GM12878 (cell line): ENCODE measurements around the gene RGS16. TPM values are rescaled to one million over a fixed set of nuclear protein-coding genes. Genes with fewer than 3 reads are reported as not detected.

ENCODE experiments used
- BMI1 ChIP-seq: fragments of 450-650 bp; IDR thresholded peaks from 2 replicates; pipeline ENCODE4 v1.6.1; 2016; ENCODE audit warnings: mild to moderate bottlenecking, moderate library complexity, borderline replicate concordance
- BRCA1 ChIP-seq: IDR thresholded peaks from 2 replicates; pipeline ENCODE4 v1.6.1; 2011; ENCODE audit warnings: low read depth, low read length, improper control_type of control experiment
- CHD2 ChIP-seq: IDR thresholded peaks from 2 replicates; pipeline ENCODE4 v1.6.1; 2011; ENCODE audit warnings: low read depth, low read length, improper control_type of control experiment, borderline replicate concordance
- EED ChIP-seq: sonication (generic); IDR thresholded peaks from 2 replicates; pipeline ENCODE4 v1.6.1; 2016; ENCODE audit warnings: antibody characterized with exemption, low read depth
- EP300 ChIP-seq, 2 experiments: fragments of 150-350 bp in 1 of 2; IDR thresholded peaks; 2 replicates each; pipeline ENCODE4 v1.6.1; 2011 to 2012; ENCODE audit warnings: low read depth in 2 of 2, low read length in 2 of 2, borderline replicate concordance in 1 of 2, improper control_type of control experiment in 1 of 2, inconsistent platforms in 1 of 2; ENCODE audit not compliant: control insufficient read depth in 1 of 2
- JUNB ChIP-seq: IDR thresholded peaks from 2 replicates; pipeline ENCODE4 v1.6.1; 2016; ENCODE audit warnings: antibody characterized with exemption, mild to moderate bottlenecking
- MYB ChIP-seq: fragments of 150-350 bp; IDR thresholded peaks from 2 replicates; pipeline ENCODE4 v1.6.1; 2014; ENCODE audit warnings: mild to moderate bottlenecking, low read depth, low read length, borderline replicate concordance
- NFIC ChIP-seq: IDR thresholded peaks from 2 replicates; pipeline ENCODE4 v1.6.1; 2012; ENCODE audit warnings: low read depth, mild to moderate bottlenecking, inconsistent platforms, low read length, moderate library complexity
- NFXL1 ChIP-seq: fragments of 450-650 bp; IDR thresholded peaks from 2 replicates; pipeline ENCODE4 v1.6.1; 2017; ENCODE audit warnings: antibody characterized with exemption, mild to moderate bottlenecking, borderline replicate concordance
- NKRF ChIP-seq: fragments of 450-650 bp; conservative IDR thresholded peaks from 2 replicates; pipeline ENCODE4 v1.6.1; 2017; ENCODE audit warnings: mild to moderate bottlenecking, moderate library complexity
- RELA ChIP-seq: fragments of 450-650 bp; IDR thresholded peaks from 2 replicates; pipeline ENCODE4 v1.8.0; 2014; ENCODE audit warnings: borderline replicate concordance; ENCODE audit not compliant: partially characterized antibody
- polyA plus RNA-seq, 11 experiments: library from polyadenylated mRNA; depleted of rRNA in 4 of 11; unstranded in 6 of 11; stranded (reverse) in 5 of 11; fragments of >200 nt; fragmentation: Nextera tagmentation in 4 of 11; fragmentation: Illumina TruSeq in 1 of 11; extraction: Ambion mirVana in 4 of 11; extraction: Trizol in 1 of 11; gene quantifications; 1 replicate in 1 of 11; 2 replicates in 10 of 11; pipeline versions ENCODE4 v1.2.1 to v1.2.3, GENCODE V29; 2011 to 2016; ENCODE audit warnings: inconsistent platforms in 2 of 11, missing spikeins in 2 of 11, low read depth in 1 of 11
- total RNA-seq, 4 experiments: library from RNA; depleted of rRNA in 3 of 4; stranded (reverse); fragments of >200 nt in 3 of 4; fragmentation: Illumina TruSeq in 1 of 4; extraction: Trizol in 1 of 4; gene quantifications; 2 replicates each; pipeline versions ENCODE4 v1.2.1 to v1.2.3, GENCODE V29; 2013 to 2021
- TF ChIP-seq, protein P1 (sequence below): IDR thresholded peaks from 2 replicates; pipeline ENCODE4 v1.6.1; 2011; ENCODE audit warnings: mild to moderate bottlenecking, low read depth, low read length, moderate library complexity; ENCODE audit not compliant: insufficient replicate concordance
- TF ChIP-seq, protein P2 (sequence below): fragments of 450-650 bp; formaldehyde crosslinking; IDR thresholded peaks from 2 replicates; pipeline ENCODE4 v1.4.0; 2022; ENCODE audit warnings: mild to moderate bottlenecking, moderate library complexity
- TF ChIP-seq, protein P3 (sequence below): IDR thresholded peaks from 2 replicates; pipeline ENCODE4 v1.6.1; 2012; ENCODE audit warnings: low read length, inconsistent platforms
- TF ChIP-seq, protein P4 (sequence below): IDR thresholded peaks from 2 replicates; pipeline ENCODE4 v1.6.1; 2012; ENCODE audit warnings: low read depth, low read length, improper control_type of control experiment
- TF ChIP-seq, protein P5 (sequence below): IDR thresholded peaks from 2 replicates; pipeline ENCODE4 v1.6.1; 2012; ENCODE audit warnings: low read depth, low read length, improper control_type of control experiment
- TF ChIP-seq, protein P6 (sequence below): IDR thresholded peaks from 2 replicates; pipeline ENCODE4 v1.6.1; 2011; ENCODE audit warnings: low read depth, low read length, improper control_type of control experiment, borderline replicate concordance

Gene RGS16
- total and polyA plus RNA-seq, 10 of the 15 experiments (the other 5 are each of a cell fraction or from before 2014, with no cell fraction given), result 16.4 to 58.2 (median 44.6) TPM

GRCh38 chr1:182588500-182589396 is 15.4 kb downstream of the RGS16 start, which contains the start of gene RNASEL (continued):
- TF ChIP-seq, protein P1, sequence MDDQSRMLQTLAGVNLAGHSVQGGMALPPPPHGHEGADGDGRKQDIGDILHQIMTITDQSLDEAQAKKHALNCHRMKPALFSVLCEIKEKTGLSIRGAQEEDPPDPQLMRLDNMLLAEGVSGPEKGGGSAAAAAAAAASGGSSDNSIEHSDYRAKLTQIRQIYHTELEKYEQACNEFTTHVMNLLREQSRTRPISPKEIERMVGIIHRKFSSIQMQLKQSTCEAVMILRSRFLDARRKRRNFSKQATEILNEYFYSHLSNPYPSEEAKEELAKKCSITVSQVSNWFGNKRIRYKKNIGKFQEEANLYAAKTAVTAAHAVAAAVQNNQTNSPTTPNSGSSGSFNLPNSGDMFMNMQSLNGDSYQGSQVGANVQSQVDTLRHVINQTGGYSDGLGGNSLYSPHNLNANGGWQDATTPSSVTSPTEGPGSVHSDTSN, result peak; percentile 65
- TF ChIP-seq RELA (peak; percentile 21), JUNB (no peak), NFIC (no peak), NFXL1 (no peak), NKRF (no peak), CHD2 (no peak), EP300 (IDR thresholded peaks at IDR 0.05; ENCODE audit: borderline replicate concordance in 1 of 2, control insufficient read depth in 1 of 2, low read depth in 2 of 2, low read length in 2 of 2) (no peak), BRCA1 (no peak), MYB (no peak), EED (no peak; the same call in 1 of the 2 replicates), BMI1 (no peak)
- TF ChIP-seq, protein P2, sequence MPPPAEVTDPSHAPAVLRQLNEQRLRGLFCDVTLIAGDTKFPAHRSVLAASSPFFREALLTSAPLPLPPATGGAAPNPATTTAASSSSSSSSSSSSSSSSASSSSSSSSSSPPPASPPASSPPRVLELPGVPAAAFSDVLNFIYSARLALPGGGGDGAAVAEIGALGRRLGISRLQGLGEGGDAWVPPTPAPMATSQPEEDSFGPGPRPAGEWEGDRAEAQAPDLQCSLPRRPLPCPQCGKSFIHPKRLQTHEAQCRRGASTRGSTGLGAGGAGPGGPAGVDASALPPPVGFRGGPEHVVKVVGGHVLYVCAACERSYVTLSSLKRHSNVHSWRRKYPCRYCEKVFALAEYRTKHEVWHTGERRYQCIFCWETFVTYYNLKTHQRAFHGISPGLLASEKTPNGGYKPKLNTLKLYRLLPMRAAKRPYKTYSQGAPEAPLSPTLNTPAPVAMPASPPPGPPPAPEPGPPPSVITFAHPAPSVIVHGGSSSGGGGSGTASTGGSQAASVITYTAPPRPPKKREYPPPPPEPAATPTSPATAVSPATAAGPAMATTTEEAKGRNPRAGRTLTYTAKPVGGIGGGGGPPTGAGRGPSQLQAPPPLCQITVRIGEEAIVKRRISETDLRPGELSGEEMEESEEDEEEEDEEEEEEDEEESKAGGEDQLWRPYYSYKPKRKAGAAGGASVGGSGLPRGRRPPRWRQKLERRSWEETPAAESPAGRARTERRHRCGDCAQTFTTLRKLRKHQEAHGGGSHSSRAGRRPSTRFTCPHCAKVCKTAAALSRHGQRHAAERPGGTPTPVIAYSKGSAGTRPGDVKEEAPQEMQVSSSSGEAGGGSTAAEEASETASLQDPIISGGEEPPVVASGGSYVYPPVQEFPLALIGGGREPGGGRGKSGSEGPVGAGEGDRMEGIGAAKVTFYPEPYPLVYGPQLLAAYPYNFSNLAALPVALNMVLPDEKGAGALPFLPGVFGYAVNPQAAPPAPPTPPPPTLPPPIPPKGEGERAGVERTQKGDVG (CRISPR knock-in tag), result no peak
- TF ChIP-seq, protein P3, sequence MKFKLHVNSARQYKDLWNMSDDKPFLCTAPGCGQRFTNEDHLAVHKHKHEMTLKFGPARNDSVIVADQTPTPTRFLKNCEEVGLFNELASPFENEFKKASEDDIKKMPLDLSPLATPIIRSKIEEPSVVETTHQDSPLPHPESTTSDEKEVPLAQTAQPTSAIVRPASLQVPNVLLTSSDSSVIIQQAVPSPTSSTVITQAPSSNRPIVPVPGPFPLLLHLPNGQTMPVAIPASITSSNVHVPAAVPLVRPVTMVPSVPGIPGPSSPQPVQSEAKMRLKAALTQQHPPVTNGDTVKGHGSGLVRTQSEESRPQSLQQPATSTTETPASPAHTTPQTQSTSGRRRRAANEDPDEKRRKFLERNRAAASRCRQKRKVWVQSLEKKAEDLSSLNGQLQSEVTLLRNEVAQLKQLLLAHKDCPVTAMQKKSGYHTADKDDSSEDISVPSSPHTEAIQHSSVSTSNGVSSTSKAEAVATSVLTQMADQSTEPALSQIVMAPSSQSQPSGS, result no peak
- TF ChIP-seq, protein P4, sequence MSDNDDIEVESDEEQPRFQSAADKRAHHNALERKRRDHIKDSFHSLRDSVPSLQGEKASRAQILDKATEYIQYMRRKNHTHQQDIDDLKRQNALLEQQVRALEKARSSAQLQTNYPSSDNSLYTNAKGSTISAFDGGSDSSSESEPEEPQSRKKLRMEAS, result no peak
- TF ChIP-seq, protein P5, sequence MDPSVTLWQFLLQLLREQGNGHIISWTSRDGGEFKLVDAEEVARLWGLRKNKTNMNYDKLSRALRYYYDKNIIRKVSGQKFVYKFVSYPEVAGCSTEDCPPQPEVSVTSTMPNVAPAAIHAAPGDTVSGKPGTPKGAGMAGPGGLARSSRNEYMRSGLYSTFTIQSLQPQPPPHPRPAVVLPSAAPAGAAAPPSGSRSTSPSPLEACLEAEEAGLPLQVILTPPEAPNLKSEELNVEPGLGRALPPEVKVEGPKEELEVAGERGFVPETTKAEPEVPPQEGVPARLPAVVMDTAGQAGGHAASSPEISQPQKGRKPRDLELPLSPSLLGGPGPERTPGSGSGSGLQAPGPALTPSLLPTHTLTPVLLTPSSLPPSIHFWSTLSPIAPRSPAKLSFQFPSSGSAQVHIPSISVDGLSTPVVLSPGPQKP, result no peak
- TF ChIP-seq, protein P6, sequence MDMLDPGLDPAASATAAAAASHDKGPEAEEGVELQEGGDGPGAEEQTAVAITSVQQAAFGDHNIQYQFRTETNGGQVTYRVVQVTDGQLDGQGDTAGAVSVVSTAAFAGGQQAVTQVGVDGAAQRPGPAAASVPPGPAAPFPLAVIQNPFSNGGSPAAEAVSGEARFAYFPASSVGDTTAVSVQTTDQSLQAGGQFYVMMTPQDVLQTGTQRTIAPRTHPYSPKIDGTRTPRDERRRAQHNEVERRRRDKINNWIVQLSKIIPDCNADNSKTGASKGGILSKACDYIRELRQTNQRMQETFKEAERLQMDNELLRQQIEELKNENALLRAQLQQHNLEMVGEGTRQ, result no peak
